UCSD-AML1 (cell line): Measurements from ENCODE around the gene GPALPP1.
"Not testable (repeated sequence)": the region's sequence is repeated elsewhere in the genome, so short reads cannot be mapped to it uniquely, and the experiment has no call there.

Source experiments
- DNase-seq: peaks from one replicate; lab custom pipeline; 2025; ENCODE audit not compliant: unreplicated experiment; lab: John Stamatoyannopoulos, UW

The GPALPP1 gene

DNA sequence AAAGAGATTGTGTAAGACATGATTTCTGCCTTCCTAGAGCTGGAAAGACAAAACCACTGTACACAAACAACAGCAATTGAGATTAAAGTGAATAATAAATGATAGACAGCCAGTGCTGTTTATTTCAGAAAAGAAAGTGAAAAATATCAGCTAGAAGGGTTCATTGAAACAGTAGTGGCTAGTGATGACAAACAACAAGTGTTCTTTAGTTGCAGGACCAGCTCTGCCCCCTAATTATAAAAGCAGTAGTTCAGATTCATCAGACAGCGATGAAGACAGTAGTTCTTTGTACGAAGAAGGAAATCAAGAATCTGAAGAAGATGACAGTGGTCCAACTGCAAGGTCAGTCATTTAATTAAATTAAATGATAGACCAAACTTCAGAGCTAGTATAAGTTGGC lies 14.8 kb downstream of the GPALPP1 start:
- no peak for DNase-seq

DNA sequence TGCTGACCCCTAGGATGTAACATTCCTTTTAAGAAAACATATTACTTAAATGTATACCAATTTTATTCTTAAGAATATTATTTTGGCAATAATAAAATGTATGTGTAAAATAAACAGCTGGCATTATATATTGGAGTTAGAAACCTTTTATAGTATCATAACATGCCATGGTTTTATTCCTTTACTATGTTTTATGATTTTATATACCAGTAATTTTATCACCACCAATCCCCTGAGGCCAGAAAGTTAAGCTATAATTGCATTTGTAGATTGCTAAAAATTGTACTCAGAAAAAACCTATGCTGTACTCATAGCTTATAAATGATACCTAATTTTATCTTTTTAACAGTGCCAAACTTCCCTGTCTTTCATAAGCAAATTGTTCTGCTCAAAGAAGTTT lies 17.9 kb downstream of the GPALPP1 start:
- DNase-seq = no peak

DNA sequence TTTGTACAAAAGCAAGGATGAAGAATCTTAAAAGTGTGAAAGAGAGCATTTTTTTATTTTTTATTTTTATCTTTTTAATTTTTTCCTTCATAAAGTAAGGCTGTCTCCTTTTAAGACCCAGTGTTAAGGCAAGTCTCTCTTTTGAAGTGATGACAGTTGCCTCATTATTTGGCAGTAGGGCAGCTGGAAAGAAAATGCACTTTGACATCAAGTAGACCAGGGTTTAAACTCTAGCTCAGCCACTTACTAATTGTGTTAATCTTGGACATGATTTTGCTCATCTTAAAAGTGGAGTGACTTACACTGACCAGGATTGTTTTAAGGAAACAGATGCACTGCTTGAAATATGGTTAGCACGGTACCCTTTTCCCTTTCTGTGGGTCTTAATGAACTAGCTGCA lies 18.5 kb downstream of the GPALPP1 start:
- no peak for DNase-seq

DNA sequence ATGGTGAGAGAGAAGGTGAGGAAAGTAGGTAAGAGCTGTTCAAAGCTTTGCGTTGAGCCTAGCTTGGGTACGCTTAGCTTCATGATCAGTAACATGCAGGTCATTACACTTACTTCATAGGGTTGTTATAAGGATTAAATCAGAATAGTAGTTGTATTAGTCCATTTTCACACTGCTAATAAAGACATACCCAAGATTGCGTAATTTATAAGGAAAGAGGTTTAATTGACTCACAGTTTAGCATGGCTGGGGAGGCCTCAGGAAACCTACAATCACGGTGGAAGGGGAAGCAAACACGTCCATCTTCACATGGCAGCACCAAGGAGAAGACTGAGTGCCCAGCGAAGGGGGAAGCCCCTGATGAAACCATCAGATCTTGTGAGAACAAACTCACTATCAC lies 21.9 kb downstream of the GPALPP1 start:
- DNase-seq = no peak

DNA sequence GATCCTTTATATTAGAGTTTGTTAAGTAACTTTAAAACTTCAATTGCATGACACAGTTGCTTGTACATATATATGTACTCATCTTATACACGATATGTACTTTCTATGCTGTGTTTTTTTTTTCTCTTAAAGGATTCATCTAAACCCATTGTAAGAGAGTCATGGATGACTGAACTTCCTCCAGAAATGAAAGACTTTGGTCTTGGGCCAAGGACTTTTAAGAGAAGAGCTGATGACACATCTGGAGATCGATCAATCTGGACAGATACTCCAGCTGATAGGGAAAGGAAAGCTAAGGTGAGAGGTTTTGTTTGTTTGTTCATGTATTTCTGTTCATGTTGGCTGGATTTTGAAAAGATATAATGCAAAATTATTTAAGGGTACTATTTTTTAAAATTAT lies 26.0 kb downstream of the GPALPP1 start:
- DNase-seq = no peak

DNA sequence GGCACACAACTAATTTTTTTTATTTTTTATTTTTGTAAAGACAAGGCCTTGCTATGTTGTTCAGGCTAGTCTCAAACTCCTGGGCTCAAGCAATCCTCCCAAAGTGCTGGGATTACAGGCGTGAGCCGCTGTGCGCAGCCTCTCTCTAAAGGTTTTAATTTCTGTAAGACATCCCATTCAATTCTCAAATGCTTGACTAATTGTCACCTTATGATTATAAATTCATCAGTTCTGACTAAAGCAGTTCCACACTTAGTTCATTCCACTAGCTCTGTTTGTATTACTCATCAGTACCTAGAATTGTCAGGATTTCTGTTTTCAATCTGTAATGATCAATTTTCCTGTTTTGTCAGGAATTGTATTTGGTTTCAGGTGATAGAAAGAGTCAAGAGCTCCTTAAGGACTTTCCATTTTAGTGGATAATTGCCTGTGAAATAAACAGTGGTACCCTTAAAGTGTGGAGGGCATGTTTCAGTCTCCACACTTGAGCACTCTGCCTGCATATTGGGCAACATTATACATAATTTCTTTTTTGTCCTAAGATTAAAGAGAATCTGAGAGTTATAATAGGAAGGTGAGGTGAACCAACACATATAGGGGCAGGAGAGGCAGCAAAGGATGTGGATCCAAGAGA lies 27.6 kb downstream of the GPALPP1 start:
- DNase-seq = no peak

DNA sequence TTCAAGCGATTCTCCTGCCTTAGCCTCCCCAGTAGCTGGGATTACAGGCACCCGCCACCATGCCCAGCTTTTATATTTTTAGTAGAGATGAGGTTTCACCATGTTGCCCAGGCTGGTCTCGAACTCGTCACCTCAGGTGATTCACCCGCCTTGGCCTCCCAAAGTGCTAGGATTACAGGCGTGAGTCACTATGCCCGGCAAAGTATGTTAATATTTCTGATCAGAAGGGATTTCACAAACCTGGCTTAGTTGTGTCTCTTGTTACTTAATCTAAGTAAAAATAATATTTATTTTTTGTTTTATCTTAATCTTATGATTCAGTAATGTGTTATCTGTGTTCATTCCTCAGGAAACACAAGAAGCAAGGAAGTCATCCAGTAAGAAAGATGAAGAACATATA lies 30.6 kb downstream of the GPALPP1 start:
- not testable (repeated sequence) for DNase-seq

DNA sequence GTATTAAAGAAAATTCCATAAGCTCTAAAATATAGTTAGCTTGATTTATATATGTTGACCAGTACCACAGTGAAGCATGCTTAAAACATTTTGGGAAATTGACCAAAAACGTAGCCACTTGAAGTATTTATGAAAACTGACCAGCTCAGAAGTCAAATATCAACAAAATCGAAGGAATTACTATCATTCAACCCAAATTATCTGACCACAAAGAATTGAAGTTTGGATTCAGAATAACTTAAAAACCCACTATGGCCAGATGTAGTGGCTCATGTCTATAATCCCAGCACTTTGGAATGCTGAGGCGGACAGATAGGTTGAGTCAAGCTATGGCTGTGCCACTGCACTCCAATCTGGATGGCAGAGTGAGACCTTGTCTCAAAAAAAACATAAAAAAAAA lies 31.9 kb downstream of the GPALPP1 start:
- DNase-seq = no peak

DNA sequence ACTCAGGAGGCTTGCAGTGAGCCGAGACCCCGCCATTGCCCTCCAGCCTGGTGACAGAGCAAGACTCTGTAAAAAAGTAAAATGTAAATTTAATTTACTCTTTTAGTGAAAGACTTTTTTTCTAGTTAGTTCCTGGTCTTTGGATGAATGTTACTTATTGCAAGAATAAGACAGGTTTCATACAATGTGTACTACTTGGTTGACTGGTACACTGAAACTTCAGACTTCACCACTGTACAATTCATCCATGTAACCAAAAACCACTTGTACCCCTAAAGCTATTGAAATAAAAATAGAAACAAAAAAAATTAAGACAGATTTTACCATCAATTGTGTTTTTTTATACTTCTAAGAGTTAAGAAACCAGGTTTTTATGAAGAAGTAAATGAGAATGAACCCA lies 35.5 kb downstream of the GPALPP1 start:
- DNase-seq = no peak

DNA sequence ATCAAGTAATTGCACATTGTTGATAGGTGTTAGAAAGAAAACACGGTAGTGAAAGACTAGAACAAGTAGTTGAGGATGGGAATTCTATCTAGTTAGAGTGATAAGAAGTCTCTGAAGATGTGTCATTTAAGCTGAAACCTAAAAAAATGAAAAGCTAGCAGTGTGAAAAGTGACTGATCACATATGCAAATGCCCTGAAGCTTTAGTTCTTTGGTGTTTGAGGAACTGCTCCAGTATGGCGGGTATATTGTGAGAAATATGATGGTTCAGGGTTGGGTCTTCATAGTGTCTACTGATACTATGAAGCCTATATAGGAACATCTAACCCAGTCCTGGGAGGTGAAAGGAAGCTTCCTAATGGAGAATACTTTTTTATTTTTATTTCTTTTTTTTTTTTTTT lies 45.0 kb downstream of the GPALPP1 start:
- DNase-seq = no peak

DNA sequence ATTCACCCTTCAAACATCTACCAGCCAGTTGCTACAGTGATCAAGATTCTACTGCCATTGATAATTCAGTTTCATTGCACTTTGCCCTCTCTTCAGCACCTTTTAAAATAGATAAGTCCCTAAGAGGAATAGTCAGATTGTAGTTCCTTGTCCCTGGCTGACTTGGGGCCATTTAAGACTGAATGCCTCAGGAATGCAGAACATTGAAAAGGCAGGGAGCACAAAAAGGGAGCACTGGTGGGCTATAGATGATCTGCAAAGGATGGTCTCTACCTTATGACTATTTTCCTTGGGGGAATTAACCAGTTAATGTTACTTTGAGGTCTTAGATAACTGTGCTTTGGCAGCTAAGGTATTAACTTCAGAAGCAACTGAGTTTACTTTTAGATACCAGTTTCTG lies 46.9 kb downstream of the GPALPP1 start:
- no peak for DNase-seq

DNA sequence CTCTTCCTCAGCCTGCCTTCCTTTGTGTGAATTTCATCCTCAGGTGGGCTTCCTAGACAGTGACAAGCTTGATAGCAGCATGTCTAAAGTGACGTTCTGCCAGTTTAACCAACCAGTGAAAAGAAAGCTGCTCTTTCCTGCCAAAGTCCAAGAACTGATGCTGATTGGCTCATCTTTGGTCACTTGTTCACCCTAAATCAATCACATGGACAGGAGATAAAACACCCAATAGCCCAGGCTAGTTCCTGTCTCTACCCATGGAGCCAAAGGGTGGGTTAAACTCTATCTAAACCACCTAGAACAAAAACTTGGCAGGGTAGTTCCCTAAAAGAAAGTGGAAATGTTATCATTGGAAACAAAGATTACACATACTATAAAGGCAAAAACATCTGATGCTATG lies 50.8 kb downstream of the GPALPP1 start:
- no peak for DNase-seq

DNA sequence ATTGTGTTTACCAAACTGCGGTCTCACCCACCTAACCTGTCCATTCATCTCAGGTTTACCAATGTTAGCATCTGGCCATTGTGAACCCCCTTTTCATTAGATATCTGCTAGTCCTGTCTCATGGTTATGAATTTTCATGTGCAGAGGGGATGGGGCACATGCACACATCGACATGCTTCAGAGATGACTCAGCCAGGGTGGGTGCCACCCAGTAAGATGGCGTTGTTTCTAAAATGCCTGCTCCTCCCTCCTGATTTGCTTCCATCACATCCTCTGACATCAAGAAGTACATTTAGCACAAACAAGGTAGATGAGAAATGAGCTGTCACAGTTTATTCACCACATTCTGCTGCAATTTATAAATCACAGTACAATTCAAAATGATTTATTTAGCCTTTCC lies 51.3 kb downstream of the GPALPP1 start:
- no peak for DNase-seq

DNA sequence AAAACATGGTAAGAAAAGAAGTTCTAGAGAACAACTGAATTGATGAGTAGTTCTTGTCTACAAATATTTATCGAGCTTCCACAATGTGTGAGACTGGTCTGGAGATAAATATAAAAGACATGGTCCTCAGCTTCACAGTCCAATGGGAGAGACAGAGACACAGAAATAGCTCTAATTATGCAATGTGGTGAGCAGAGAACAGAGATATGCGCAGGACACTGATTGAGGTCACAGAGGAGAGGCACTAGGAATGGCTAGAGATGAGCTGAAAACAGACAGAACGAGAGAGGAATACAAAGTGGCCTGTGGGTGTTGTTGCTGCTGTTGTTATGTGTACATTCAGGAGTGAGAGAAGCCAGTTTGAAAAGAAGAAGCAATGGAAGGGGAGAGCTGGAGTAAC lies 53.2 kb downstream of the GPALPP1 start:
- DNase-seq = no peak

DNA sequence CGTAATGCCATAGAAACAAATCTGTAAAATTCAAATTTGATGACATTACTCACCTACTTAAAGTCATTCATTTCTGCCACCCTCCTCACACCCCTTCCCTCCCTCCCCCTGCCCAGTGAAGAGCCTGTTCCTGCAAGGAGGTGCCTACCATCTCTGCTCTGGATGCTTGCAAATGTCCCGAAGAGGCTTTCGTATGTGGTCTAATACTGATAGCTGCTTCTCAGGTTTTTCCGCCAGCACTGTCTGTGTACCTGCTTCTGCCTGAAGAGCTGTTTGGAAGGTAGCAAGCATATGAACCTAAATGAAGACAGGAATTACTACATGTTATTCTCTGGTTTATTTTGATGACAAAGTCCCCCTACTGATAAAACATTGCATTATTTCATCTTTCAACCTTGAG lies 57.1 kb downstream of the GPALPP1 start:
- no peak for DNase-seq

DNA sequence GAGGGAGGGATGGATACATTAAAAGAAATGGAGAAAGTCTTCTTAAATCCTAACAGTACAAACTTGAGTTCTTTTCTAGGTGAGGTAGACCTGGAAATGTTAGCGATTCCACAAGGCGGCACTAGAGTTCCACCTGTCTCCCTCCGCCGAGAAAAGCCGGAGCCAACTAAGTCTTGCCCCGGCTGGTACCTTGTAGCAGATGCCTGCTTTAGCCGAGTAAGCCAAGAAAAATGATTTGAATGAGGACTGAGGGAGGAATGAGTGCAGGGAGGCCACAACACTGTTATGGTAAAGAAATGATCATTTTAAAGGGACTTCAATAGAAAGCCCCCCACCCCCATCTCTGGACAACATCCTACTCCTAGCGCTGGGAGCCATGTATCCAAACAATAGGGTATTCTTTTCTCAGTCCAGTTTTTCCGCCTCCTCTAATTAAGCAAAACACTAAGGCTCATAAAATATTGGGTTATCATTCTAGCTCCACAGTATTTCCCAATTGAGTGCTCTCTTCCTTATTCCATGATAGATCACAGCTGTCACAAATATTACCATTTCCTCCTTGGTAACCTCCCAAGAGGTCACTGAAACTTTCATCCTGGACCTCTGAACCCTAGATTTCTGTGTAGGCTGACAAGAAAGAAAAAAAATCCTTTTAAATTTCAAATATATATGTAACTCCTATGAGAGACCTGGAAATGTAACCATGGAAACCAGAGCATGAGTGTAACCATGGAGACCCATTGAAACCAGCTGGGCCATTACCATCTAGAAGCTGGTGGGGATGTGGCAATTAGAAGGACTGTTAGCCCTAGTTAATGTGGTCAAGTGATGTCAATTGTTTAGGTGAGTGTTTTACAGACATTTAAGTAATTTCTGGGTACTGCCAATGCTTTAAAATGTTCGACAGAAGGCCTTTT lies 58.3 kb downstream of the GPALPP1 start:
- DNase-seq = peak; percentile 71

DNA sequence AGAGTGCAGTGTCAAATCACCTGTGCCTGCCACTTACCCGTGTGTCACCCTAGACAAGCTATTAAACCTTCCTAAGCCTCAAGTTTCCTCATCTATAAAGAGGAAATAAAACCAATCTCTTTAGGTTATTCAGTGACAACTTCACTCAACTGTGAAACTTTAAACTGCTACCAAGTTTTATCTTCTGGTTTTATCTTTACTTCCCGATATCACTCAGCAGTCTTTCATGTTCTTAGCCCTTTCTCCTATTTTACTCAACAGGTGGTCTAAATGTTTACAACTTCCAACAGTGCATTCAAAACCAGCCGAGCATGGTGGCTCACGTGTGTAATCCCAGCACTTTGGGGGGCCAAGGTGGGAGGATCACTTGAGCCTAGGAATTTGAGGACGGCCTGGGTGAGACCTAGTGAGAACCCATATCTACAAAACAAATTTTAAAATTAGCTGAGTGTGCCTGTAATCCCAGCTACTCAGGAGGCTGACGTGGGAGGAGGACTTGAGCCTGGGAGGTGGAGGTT lies 59.6 kb downstream of the GPALPP1 start:
- no peak for DNase-seq

DNA sequence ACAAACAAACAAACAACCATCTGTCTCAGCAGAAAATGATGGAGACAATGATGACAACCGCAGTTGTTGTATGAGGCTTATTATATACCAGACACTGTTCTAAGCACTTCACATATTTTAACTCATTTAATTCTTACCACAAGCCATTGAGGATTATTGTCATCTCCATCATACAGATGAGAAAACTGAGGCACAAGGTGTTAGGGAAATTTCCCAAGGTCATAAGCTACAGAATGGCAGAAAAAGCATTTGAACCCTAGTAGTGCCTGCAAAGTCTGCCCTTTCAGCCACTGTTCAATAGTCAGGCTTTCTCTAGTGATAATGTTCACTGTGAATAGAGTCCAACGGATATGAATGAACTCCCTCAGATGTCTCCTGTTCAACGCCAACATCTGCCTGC lies 60.1 kb downstream of the GPALPP1 start:
- no peak for DNase-seq

DNA sequence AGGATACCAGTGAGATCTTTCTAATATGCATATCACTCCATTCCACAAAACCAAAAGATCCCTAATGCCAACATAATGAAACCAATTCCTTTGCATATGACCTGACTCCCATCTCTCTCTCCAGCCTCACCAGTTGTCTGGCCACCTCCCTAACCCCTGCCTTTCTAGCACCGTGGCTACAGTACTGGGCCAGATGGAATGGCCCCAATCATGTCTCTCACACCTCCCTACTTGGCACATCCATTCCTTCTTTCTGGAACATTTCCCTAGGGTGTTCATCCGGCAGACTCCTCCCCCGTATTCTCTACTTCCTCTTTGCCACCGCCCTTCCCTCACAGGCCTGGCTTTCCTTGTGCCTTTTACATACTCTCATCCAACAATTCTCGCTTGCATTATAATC lies 62.0 kb downstream of the GPALPP1 start:
- DNase-seq = no peak

DNA sequence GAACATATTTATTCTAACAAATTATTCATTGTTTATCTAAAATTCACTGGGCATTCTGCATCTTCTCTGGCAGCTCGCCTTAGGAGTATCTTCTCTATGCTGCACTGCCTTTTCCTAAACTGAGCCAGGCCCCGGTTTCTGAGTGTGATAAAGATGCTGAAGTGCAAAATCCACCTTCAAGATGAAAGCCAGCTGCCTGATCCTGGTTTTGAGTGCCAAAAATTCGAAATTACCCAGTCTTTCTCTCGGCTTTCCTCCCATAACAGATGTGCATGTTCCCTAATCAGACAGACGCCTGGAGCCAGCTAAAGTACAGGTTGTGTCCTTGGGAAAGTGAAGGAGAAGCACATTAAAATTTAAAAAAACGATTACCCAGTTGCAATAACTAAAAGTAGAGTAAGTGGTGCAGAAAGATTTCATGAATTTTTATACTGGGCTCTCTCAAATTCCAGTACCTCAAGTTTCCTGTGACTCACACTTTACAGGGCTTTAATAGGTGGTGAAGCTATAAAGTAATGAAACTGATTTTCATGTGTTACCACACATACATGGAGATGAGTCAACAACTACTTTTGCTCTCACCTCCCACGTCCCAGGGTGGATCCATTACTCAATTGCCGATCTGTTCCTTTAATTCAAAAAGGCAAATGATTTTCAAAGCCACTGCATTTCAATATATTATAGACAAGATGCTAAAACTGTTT lies 66.0 kb downstream of the GPALPP1 start:
- no peak for DNase-seq

DNA sequence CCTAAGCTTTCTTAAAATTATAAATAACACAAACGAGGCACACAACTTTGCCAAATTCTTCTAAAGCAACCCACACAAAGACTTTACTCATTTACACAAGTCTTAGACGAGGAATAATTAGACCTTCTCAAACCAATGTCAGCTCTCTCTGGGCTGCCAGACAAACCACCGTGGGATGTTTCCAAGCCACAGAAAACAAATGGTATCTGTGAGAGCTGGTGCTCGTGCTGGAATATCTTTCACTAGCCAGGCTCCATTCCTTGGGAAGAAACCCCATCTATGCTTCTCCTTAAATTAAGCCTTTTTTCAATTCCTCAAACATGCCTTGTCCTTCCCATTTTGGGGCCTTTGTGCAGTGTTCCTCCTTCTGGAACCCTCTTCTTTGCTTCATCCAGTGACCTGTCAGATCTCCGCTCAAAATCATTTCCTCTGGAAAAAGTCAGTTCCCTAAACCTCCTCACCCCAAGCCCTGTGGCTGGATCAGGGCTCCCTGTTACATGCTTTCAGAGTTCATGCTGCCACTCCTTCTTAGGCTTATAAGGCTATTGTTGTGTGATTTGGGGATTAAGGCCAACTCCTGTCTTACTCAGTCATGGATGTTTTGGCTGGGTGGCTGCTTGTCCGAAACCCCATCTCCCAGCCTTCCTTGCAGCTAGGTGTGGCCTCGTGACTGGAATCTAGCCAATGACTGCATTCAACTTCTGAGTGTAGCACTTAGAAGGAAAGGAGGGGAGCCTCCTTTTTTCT lies 66.7 kb downstream of the GPALPP1 start:
- peak; percentile 14 for DNase-seq
